HG03060 (cell line): Measurements from ENCODE around the gene PHLDB1.

ENCODE experiments used
- ATAC-seq: cut with Tn5 transposase; IDR thresholded peaks from one replicate; pipeline ENCODE4 v1.9.1; 2021; ENCODE audit warnings: low read depth, moderate number of reproducible peaks; ENCODE audit not compliant: unreplicated experiment

PHLDB1 gene

GRCh38 chr11:118636569-118637290 is 29.3 kb downstream of the PHLDB1 start:
- no peak for ATAC-seq

GRCh38 chr11:118638726-118639125 is 31.3 kb downstream of the PHLDB1 start:
- ATAC-seq, result no peak

- ATAC-seq, result no peak
These were observed 32.5 kb downstream of the PHLDB1 start for GRCh38 chr11:118639899-118640298.

GRCh38 chr11:118640332-118641154 is 33.1 kb downstream of the PHLDB1 start:
- ATAC-seq, result no peak

DNA sequence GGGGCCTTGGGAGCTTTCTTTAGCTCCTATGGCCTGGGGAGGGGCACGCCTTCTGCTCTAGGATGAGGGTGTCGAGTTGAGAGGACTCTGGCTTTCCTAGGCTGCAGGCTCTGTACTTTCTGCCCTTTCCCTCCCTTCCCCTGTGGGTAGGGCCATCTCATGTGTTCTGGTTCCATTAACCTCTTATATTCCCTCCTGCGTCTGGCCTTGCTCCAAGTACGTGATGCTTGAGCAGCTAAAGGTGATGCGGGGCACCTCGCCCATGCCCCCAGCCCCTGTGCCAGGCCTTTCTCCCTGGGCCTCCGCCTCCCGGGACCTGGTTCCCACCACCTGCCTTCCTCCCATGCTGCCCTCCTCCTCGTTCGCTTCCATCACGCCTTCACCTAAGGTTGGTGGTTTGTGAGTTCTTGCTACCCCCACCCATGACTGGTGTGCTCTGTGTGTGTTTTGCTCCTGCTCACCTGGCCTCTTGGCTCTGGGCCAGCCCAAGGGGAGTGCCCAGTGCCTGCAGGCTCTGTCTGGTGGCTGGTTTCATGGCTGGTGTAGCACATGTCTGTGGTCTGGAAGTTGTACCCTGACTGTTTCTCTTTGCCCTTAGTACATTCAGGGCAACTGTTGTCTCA is 34.1 kb downstream of the PHLDB1 start:
- no peak for ATAC-seq

DNA sequence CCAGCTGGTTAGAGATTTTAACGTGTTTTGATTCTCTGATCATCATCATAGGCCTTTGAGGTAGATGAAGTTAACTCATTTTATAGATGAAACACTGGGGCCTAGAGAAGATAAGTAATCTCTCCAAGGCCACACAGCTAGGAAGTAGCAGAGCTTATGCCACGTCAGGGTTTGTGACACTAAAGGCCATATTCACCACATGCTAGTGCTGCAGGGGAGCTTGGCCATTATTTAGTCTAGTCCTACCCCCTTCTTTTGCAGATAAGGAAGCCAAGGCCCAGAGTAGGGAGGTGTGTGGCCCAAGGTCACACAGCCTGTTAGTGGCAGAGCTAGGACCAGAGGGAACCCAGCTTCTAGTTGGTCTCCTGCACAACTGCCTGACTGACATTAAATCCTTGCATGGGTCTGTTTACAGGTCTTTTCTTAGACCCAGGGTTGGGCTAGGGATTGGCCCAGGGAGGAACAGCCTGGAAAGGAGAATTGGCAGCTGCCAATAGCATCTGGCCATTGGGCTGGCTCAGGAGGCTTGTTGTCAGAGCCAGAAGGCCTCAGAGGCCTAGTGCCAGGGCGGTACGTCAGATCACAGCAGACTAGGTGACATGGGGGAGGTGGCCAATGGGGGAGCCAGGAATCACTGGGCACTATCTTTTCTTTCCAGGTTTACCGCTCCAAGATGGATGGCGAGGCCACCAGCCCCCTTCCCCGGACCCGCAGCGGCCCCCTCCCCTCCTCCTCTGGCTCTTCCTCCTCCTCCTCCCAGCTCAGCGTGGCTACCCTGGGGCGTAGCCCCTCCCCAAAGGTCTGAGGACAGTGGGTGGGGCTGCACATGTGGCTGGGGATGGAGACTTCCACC is 36.0 kb downstream of the PHLDB1 start:
- ATAC-seq, result no peak

- ATAC-seq, result no peak
These were observed 36.6 kb downstream of the PHLDB1 start for GRCh38 chr11:118643995-118644345.

DNA sequence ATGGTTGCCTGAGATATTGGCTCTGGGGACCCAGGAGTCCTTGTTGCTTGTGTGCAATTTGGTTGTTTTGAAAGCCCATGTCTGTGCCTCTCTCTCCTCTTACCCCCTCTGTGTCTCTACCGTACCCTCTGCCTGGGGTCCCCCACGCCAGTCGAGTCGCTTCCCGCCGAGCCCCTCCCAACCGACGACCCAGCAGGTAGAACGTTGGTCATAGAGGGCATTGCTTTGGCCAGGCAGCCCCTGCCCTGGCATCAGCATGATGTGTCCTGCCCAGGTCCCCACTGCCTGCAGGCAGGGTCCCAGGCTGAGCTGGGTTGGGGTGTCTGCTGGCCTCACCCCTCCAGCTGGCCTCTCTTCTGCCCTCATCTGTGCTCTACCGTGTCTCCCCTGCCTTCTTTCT is 37.1 kb downstream of the PHLDB1 start:
- no peak for ATAC-seq

- ATAC-seq, result no peak
These were observed 37.8 kb downstream of the PHLDB1 start for GRCh38 chr11:118645066-118645715.

DNA sequence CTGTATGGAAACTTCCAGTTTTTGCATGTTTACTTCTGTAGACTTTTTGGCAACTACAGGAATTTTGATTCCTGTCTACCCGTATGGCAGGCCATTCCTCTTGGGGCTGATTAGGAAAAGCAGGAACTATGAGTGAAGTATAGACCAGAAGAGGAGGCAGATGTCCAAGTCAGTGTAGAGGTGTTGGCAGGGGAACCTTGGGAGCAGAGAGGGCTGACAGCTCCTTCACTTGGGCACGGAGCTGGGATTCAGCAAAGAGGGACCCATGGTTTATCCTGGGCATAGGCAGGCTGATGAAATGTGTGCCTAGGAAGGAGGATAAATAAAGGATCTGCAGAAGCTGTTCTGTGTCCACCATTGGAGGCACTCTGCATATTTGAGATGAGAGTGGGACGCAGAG is 39.0 kb downstream of the PHLDB1 start:
- no peak for ATAC-seq

DNA sequence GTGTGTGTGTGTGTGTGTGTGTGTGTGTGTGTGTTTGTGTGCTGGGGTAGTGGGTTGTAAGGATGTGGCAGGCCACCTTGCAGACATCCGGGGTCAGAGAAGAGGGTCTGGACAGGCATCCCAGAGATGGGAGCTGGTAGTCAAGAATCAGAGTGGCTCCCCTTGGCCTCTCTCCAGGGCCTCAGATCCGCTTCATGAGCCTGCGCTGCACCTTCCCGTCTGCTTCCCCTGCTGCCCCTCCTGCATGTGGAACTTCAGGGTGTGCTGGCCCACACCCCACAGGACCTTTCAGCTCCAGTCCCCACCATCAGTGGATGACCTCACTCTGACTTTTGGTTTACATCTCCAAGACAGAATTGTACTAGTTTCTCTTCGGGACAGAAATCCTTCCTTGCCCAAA is 40.9 kb downstream of the PHLDB1 start:
- ATAC-seq, result no peak

GRCh38 chr11:118649941-118650340 is 42.5 kb downstream of the PHLDB1 start:
- ATAC-seq, result no peak

DNA sequence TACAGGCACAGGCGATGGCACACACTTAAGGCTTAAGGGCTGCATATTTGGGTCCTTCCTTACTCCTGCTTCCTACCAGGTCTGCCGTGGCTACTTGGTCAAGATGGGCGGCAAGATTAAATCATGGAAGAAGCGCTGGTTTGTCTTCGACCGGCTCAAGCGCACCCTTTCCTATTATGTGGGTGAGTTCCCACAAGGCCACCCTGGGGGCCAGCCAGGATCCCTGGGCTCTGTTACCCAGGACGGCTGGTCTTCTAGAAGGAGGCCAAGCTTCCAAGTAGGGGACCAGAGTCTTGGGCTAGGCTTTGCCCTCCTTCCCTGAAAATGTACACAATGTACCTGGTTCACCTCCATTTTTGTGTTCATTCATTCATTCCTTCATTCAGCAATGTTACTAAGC is 43.0 kb downstream of the PHLDB1 start:
- ATAC-seq, result no peak

- ATAC-seq, result no peak
These were observed 44.4 kb downstream of the PHLDB1 start for GRCh38 chr11:118651820-118652219.

GRCh38 chr11:118652681-118653181 is 45.3 kb downstream of the PHLDB1 start:
- no peak for ATAC-seq

- no peak for ATAC-seq
These were observed 46.4 kb downstream of the PHLDB1 start for GRCh38 chr11:118653684-118654390.

GRCh38 chr11:118655486-118656190 is 48.2 kb downstream of the PHLDB1 start:
- ATAC-seq, result no peak

DNA sequence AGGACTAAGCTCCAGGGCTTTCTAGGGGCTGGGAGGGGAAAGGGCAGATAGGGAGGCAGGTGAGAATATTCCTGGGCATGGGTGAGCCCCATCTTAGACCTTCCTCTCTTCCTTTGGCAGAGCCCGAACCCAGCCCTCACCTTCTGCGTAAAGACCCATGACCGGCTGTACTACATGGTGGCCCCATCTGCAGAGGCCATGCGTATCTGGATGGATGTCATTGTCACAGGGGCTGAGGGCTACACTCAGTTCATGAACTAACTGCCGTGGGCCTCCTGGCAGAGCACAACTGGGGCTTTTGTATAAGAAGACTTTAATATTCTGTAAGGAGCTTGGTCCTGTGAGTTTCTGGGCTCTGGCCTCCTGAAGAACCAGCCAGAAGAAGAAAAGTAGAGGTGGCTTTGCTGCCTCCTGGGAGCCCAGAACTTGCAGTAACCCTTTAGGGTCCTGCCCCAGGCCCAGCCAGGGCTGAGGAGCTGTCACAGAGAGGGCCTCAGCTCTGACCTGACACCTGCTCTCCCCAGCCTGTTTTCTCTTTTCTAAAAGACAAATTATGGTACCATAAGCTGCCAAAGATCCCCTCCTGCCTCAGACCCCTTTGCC is 49.2 kb downstream of the PHLDB1 start:
- ATAC-seq, result no peak
